ENCODE data around the gene SLC43A2.

SLC43A2 gene

DNA sequence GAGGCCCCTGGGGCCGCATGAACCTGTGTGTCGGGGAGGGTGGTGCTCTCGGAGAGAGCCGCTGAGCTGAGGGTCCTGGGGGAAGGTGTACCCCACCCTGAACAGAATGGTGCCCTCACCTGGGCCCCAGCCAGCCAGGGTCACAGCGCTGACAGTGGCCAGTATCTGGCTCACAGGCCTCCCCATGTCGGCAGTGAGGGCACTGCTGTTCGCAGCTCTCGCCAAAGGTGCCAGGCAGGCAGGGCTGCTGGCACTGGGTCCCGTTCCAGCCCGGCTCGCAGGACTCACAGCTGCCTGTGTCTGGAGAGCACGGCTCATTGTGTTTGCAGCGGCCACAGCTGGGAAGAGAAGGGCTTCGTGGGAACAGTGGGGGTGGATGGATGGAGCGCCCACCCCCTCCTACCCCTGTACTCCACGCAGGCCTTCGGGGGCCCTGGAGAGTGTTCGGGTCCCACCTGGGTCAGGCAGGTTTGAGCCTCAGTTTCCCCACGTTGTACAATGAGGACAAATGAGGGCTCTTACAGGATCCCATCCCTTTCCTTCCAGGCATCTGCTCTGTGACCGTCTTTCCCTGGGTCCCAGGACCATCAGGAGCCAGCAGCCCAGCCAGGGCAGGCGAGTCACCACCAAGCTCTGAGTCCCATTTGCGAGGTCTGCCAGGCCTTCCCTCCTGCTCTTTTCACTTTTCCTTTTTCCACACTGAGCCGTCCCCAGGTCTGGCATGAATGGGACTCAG, 11.9 kb upstream of the SLC43A2 start:
- no peak for DNase-seq
- H3K9me2 ChIP-seq (replicated peaks; ENCODE audit: insufficient read depth, low read length): no peaks in the 10 kb centered on the region
- no peak overlapping the region for H3K27ac ChIP-seq (ENCODE audit: low read length)
- TF ChIP-seq EZH2phosphoT487 (IDR thresholded peaks at IDR 0.05; ENCODE audit: low read length) (no peak), EZH2 (optimal IDR thresholded peaks at IDR 0.05; ENCODE audit: low read depth, low read length) (no peak)
- TF ChIP-seq, protein P1, sequence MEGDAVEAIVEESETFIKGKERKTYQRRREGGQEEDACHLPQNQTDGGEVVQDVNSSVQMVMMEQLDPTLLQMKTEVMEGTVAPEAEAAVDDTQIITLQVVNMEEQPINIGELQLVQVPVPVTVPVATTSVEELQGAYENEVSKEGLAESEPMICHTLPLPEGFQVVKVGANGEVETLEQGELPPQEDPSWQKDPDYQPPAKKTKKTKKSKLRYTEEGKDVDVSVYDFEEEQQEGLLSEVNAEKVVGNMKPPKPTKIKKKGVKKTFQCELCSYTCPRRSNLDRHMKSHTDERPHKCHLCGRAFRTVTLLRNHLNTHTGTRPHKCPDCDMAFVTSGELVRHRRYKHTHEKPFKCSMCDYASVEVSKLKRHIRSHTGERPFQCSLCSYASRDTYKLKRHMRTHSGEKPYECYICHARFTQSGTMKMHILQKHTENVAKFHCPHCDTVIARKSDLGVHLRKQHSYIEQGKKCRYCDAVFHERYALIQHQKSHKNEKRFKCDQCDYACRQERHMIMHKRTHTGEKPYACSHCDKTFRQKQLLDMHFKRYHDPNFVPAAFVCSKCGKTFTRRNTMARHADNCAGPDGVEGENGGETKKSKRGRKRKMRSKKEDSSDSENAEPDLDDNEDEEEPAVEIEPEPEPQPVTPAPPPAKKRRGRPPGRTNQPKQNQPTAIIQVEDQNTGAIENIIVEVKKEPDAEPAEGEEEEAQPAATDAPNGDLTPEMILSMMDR (IDR thresholded peaks at IDR 0.05; ENCODE audit: low read length): no peak
- no peak overlapping the region for H3K4me2 ChIP-seq (ENCODE audit: low read depth, low read length)
- H3K4me3 ChIP-seq (ENCODE audit: low read length): no peak overlapping the region
- H4K20me1 ChIP-seq (ENCODE audit: insufficient read depth, low read length): no peaks in the 10 kb centered on the region
- H3K9ac ChIP-seq (ENCODE audit: low read length): no peak overlapping the region
- H3K79me2 ChIP-seq (ENCODE audit: low read length): no peaks in the 10 kb centered on the region
- H2AFZ ChIP-seq (ENCODE audit: low read length): no peak overlapping the region
- H3K27me3 ChIP-seq (replicated peaks; ENCODE audit: insufficient read depth, low read length): no peaks in the 10 kb centered on the region
- no peaks in the 10 kb centered on the region for H3K36me3 ChIP-seq (replicated peaks; ENCODE audit: insufficient read depth, low read length)
- 0 out of 2 replicates have a peak, but pooled peaks cover 4% of the 10 kb centered on the region for H3F3A ChIP-seq (ENCODE audit: insufficient read depth, low read length)
- H3K9me3 ChIP-seq (replicated peaks; ENCODE audit: insufficient read depth, low read length): no peaks in the 10 kb centered on the region
- peaks cover 9% of the 10 kb centered on the region for H3K4me1 ChIP-seq (ENCODE audit: low read length)

DNA sequence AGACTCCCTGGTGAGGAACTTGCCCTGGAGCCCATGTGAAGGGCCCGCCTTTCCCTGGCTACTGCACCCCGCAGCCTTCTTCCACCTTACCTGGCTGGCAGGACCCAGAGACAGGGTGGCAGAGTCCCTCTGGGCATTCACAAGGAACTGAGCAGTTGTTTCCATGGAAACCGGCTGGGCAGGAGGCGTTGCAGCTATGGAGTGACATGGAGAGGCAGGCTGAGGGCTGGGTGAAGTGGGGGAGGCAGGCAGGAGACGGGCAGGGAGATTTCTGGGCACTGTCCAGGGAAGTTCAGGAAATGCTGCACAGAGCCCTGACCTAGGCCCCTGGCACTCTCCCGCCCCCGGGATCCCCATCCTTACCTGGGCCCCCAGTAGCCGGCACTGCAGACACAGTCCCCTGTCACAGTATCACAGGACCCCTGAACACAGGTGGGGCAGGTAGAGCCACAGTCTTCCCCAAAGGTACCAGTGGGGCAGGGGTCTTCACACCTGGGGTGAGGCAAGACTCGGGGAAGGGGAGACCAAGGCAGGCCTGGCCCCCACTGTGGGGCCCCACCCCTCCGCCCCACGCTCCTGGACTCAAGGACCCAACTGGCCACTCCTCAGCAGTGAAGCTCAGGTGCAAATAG, 11.0 kb upstream of the SLC43A2 start:
- Histone ChIP-seq H3K27me3 (replicated peaks; ENCODE audit: insufficient read depth, low read length) (no peaks in the 10 kb centered on the region), H3F3A (ENCODE audit: insufficient read depth, low read length) (0 out of 2 replicates have a peak, but pooled peaks cover 4% of the 10 kb centered on the region), H3K27ac (ENCODE audit: low read length) (no peak overlapping the region), H3K4me3 (ENCODE audit: low read length) (no peak overlapping the region), H3K79me2 (ENCODE audit: low read length) (no peaks in the 10 kb centered on the region), H3K9me3 (replicated peaks; ENCODE audit: insufficient read depth, low read length) (no peaks in the 10 kb centered on the region), H4K20me1 (ENCODE audit: insufficient read depth, low read length) (no peaks in the 10 kb centered on the region), H3K36me3 (replicated peaks; ENCODE audit: insufficient read depth, low read length) (no peaks in the 10 kb centered on the region), H3K4me1 (ENCODE audit: low read length) (peaks cover 8% of the 10 kb centered on the region), H2AFZ (ENCODE audit: low read length) (no peak overlapping the region), H3K9me2 (replicated peaks; ENCODE audit: insufficient read depth, low read length) (no peaks in the 10 kb centered on the region), H3K9ac (ENCODE audit: low read length) (no peak overlapping the region), H3K4me2 (ENCODE audit: low read depth, low read length) (no peak overlapping the region)
- DNase-seq: no peak
- TF ChIP-seq EZH2phosphoT487 (IDR thresholded peaks at IDR 0.05; ENCODE audit: low read length) (no peak), EZH2 (optimal IDR thresholded peaks at IDR 0.05; ENCODE audit: low read depth, low read length) (no peak)
- TF ChIP-seq, protein P1 (IDR thresholded peaks at IDR 0.05; ENCODE audit: low read length): no peak

DNA sequence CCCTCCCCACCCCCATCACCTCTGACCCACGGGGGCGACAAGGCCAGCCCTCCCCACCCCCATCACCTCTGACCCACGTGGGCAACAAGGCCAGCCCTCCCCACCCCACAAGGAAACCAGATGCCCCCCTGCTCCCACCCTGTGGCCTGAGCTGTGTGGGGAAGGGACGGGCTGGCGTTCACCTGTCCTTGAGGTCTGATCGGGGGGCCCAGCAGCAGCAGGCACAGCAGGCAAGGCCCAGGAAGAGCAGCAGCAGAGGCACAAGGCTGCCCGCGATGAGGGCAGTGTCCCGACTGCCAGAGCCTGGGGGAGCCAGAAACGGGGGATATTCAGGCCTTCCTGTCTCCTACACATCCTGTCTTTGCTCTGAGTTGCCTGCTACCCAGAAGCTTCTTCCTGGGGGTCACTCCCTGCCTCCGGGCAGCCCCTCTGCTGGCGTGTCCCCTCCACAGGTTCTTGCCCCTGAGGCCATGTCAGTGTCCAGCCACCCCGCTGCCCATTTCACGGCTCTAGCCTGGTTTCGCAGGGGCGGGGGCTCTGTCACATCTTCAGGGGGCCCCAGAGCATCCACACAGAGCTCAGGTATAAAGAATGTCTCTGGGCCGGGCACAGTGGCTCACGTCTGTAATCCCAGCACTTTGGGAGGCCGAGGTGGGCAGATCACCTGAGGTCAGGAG, 10.1 kb upstream of the SLC43A2 start:
- H2AFZ ChIP-seq (ENCODE audit: low read length): no peak overlapping the region
- H3K36me3 ChIP-seq (replicated peaks; ENCODE audit: insufficient read depth, low read length): no peaks in the 10 kb centered on the region
- no peak overlapping the region for H3K9ac ChIP-seq (ENCODE audit: low read length)

More for the DNA sequence above, 10.1 kb upstream of the SLC43A2 start:
- TF ChIP-seq, protein P1 (IDR thresholded peaks at IDR 0.05; ENCODE audit: low read length): no peak
- Histone ChIP-seq H3K27ac (ENCODE audit: low read length) (no peak overlapping the region), H3K9me2 (replicated peaks; ENCODE audit: insufficient read depth, low read length) (no peaks in the 10 kb centered on the region), H3K4me3 (ENCODE audit: low read length) (no peak overlapping the region), H3K4me1 (ENCODE audit: low read length) (no peaks in the 10 kb centered on the region; the same call in 1 of the 2 replicates), H4K20me1 (ENCODE audit: insufficient read depth, low read length) (no peaks in the 10 kb centered on the region), H3F3A (ENCODE audit: insufficient read depth, low read length) (0 out of 2 replicates have a peak, but pooled peaks cover 4% of the 10 kb centered on the region), H3K79me2 (ENCODE audit: low read length) (no peaks in the 10 kb centered on the region), H3K9me3 (replicated peaks; ENCODE audit: insufficient read depth, low read length) (no peaks in the 10 kb centered on the region), H3K4me2 (ENCODE audit: low read depth, low read length) (no peak overlapping the region), H3K27me3 (replicated peaks; ENCODE audit: insufficient read depth, low read length) (no peaks in the 10 kb centered on the region)
- DNase-seq: no peak

Data from MM.1S (cell line).